Measurements from ENCODE around the gene CYFIP1.

Gene CYFIP1

GRCh38 chr15:22980189-22981050 is at the start of gene CYFIP1:
TSS of gene CYFIP1 (minus strand) at chr15:22980368. CDS start at chr15:22947285, 33,083 bp downstream.
- Histone ChIP-seq H3K4me1 (ENCODE audit: low read depth, poor library complexity, severe bottlenecking) (peaks cover 8% of the 10 kb centered on the region), H3K9ac (peak within 1 kb of the TSS; percentile 30; the same call in 1 of the 2 replicates), H3K4me2 (peak within 1 kb of the TSS; percentile 64), H3K4me3 (IDR thresholded peaks at IDR 0.05; ENCODE audit: insufficient read depth, low read depth, low read length) (no peak within 1 kb of the TSS), H3K79me2 (ENCODE audit: insufficient read depth, low read depth) (peaks cover 35% of the 10 kb centered on the region; the same call in 1 of the 2 replicates), H3K36me3 (ENCODE audit: insufficient read depth) (no peaks in the 10 kb centered on the region), H4K20me1 (ENCODE audit: insufficient read depth) (no peaks in the 10 kb centered on the region), H3K27me3 (ENCODE audit: insufficient read depth, low read depth) (no peaks in the 10 kb centered on the region), H2AFZ (ENCODE audit: low read depth) (peak within 1 kb of the TSS; percentile 90), H3K27ac (no peak within 1 kb of the TSS)
- no peak for TF ChIP-seq CTCF (conservative IDR thresholded peaks at IDR 0.05; ENCODE audit: low read depth, low read length)

- no peak for TF ChIP-seq CTCF (conservative IDR thresholded peaks at IDR 0.05; ENCODE audit: low read depth, low read length)
- Histone ChIP-seq H3K79me2 (ENCODE audit: insufficient read depth, low read depth) (no peaks in the 10 kb centered on the region), H3K27ac (no peak overlapping the region), H2AFZ (ENCODE audit: low read depth) (no peak overlapping the region), H3K9ac (no peak overlapping the region), H3K4me3 (IDR thresholded peaks at IDR 0.05; ENCODE audit: insufficient read depth, low read depth, low read length) (no peak overlapping the region), H3K36me3 (ENCODE audit: insufficient read depth) (0 out of 2 replicates have a peak, but pooled peaks cover 5% of the 10 kb centered on the region), H3K27me3 (ENCODE audit: insufficient read depth, low read depth) (no peaks in the 10 kb centered on the region), H3K4me2 (no peak overlapping the region), H4K20me1 (ENCODE audit: insufficient read depth) (no peaks in the 10 kb centered on the region), H3K4me1 (ENCODE audit: low read depth, poor library complexity, severe bottlenecking) (no peaks in the 10 kb centered on the region)
Measured at GRCh38 chr15:23026218-23026617, 46.0 kb upstream of the CYFIP1 start.

GRCh38 chr15:23022156-23022555 is 42.0 kb upstream of the CYFIP1 start:
- no peaks in the 10 kb centered on the region for H4K20me1 ChIP-seq (ENCODE audit: insufficient read depth)
- no peak overlapping the region for H3K4me2 ChIP-seq
- no peak for TF ChIP-seq CTCF (conservative IDR thresholded peaks at IDR 0.05; ENCODE audit: low read depth, low read length)
- H2AFZ ChIP-seq (ENCODE audit: low read depth), result no peak overlapping the region
- H3K9ac ChIP-seq, result no peak overlapping the region
- no peaks in the 10 kb centered on the region for H3K4me1 ChIP-seq (ENCODE audit: low read depth, poor library complexity, severe bottlenecking)
- H3K36me3 ChIP-seq (ENCODE audit: insufficient read depth), result peaks cover 5% of the 10 kb centered on the region; the same call in 1 of the 2 replicates
- H3K27ac ChIP-seq, result no peak overlapping the region
- H3K4me3 ChIP-seq (IDR thresholded peaks at IDR 0.05; ENCODE audit: insufficient read depth, low read depth, low read length), result no peak overlapping the region
- H3K27me3 ChIP-seq (ENCODE audit: insufficient read depth, low read depth), result no peaks in the 10 kb centered on the region
- no peaks in the 10 kb centered on the region for H3K79me2 ChIP-seq (ENCODE audit: insufficient read depth, low read depth)

- Histone ChIP-seq H3K27me3 (ENCODE audit: insufficient read depth, low read depth) (no peaks in the 10 kb centered on the region), H3K9ac (no peak overlapping the region), H3K4me2 (no peak overlapping the region), H3K79me2 (ENCODE audit: insufficient read depth, low read depth) (no peaks in the 10 kb centered on the region), H3K4me1 (ENCODE audit: low read depth, poor library complexity, severe bottlenecking) (no peaks in the 10 kb centered on the region), H4K20me1 (ENCODE audit: insufficient read depth) (no peaks in the 10 kb centered on the region), H3K27ac (no peak overlapping the region), H3K36me3 (ENCODE audit: insufficient read depth) (no peaks in the 10 kb centered on the region; the same call in 1 of the 2 replicates), H3K4me3 (IDR thresholded peaks at IDR 0.05; ENCODE audit: insufficient read depth, low read depth, low read length) (no peak overlapping the region), H2AFZ (ENCODE audit: low read depth) (no peak overlapping the region)
- TF ChIP-seq CTCF (conservative IDR thresholded peaks at IDR 0.05; ENCODE audit: low read depth, low read length), result no peak
Measured at GRCh38 chr15:23014394-23015000, 34.3 kb upstream of the CYFIP1 start.

All from KMS-11 (cell line).